SHP77 (cell line): ENCODE data around the gene CIITA.

Source experiments
- DNase-seq, 2 experiments: peaks; one replicate each; lab custom pipeline; 2025; lab: John Stamatoyannopoulos, UW

The CIITA gene

GRCh38 chr16:10979717-10980601, 103.0 kb downstream of the CIITA start:
- no peak for DNase-seq

- DNase-seq: no peak
These were observed 103.8 kb downstream of the CIITA start for GRCh38 chr16:10980813-10981212.

GRCh38 chr16:10981697-10982216, 104.8 kb downstream of the CIITA start:
- peak; percentile 22 to 46 for DNase-seq

- no peak for DNase-seq
These were observed 105.6 kb downstream of the CIITA start for GRCh38 chr16:10982465-10983150.

GRCh38 chr16:10983159-10983558, 106.2 kb downstream of the CIITA start:
- DNase-seq: no peak

GRCh38 chr16:10984509-10984908, 107.5 kb downstream of the CIITA start:
- no peak for DNase-seq
